BJ (cell line): ENCODE results near the gene SCAPER. TPM values are rescaled to one million over a fixed set of nuclear protein-coding genes. Genes with fewer than 3 reads are reported as not detected.
A peak's percentile ranks its signal among the peaks of the same experiment; 100 is the strongest.

Experiments
- CTCF ChIA-PET: fragments of 350-600 bp; formaldehyde crosslinking; extraction: SDS; loops from one replicate; lab custom pipeline; 2021; ENCODE audit warnings: antibody characterized with exemption, inconsistent platforms; lab: Yijun Ruan, JAX
- POLR2A ChIA-PET: fragments of 300-600 bp; sonication (Branson Sonifier 250); formaldehyde crosslinking; extraction: SDS; loops from one replicate; lab custom pipeline; 2021; ENCODE audit warnings: antibody characterized with exemption; lab: Charles Lee
- DNase-seq: peaks from one replicate; pipeline ENCODE4 v3.0.0-alpha.2; 2011; ENCODE audit warnings: low read depth
- H3K27me3 ChIP-seq: 2 replicates; pipeline ENCODE4 v1.6.0; 2011; ENCODE audit warnings: low read length; ENCODE audit not compliant: control insufficient read depth, insufficient read depth
- H3K36me3 ChIP-seq: 2 replicates; pipeline ENCODE4 v1.5.1; 2011; ENCODE audit warnings: low read length; ENCODE audit not compliant: control insufficient read depth, insufficient read depth
- H3K4me3 ChIP-seq: 2 replicates; pipeline ENCODE4 v1.5.1; 2011; ENCODE audit warnings: low read depth, mild to moderate bottlenecking, control low read depth, low read length
- CTCF ChIP-seq: IDR thresholded peaks from 2 replicates; pipeline ENCODE4 v1.5.1; 2011; ENCODE audit warnings: low read depth, mild to moderate bottlenecking, control low read depth, inconsistent platforms, low read length, moderate library complexity; ENCODE audit not compliant: insufficient read depth
- polyA minus RNA-seq: library from RNA; depleted of rRNA, polyadenylated mRNA; stranded (reverse); fragments of >200 nt; gene quantifications from 2 replicates; pipeline ENCODE4 v1.2.3, GENCODE V29; 2011; rRNA and poly(A)+ RNA removed
- polyA plus RNA-seq: library from polyadenylated mRNA; depleted of rRNA; stranded (reverse); fragments of >200 nt; gene quantifications from 2 replicates; pipeline ENCODE4 v1.2.3, GENCODE V29; 2011; rRNA removed

Gene SCAPER
- 2.3 and 2.6 TPM in 2 replicates for polyA plus RNA-seq
- 4.3 and 7.6 TPM in 2 replicates for polyA minus RNA-seq

GRCh38 chr15:76905013-76905839 is at the start of gene SCAPER:
Gene SCAPER, minus strand, starts transcription at chr15:76905340. Its CDS starts 21,523 bp downstream, at chr15:76883817.
- TF ChIP-seq CTCF = no peak
- POLR2A ChIA-PET = no interaction called here
- peak within 1 kb of the TSS; percentile 94 for H3K4me3 ChIP-seq
- no peaks in the 10 kb centered on the region for H3K36me3 ChIP-seq
- no peaks in the 10 kb centered on the region for H3K27me3 ChIP-seq
- DNase-seq = peak; percentile 49
- CTCF ChIA-PET = interaction anchor here (0.7 to 1.2 kb wide), 3 partner anchors 14 to 696 kb away, joined by 3 read pairs; no protein-coding TSS in a partner anchor

- no peak for DNase-seq
- POLR2A ChIA-PET = interaction anchor here (0.7 kb wide), 1 partner anchor 10 kb away, joined by 5 read pairs; no protein-coding TSS in a partner anchor
Measured at GRCh38 chr15:76954744-76955143, 49.6 kb upstream of the SCAPER start.

GRCh38 chr15:76953913-76954312 is 48.8 kb upstream of the SCAPER start:
- H3K27me3 ChIP-seq = no peaks in the 10 kb centered on the region
- ChIA-PET POLR2A (no interaction called here), CTCF (interaction anchor here (0.6 to 1.3 kb wide), 4 partner anchors 12 to 921 kb away, joined by 3 to 6 read pairs (median 4); no protein-coding TSS in a partner anchor)
- DNase-seq = no peak
- peaks cover 3% of the 10 kb centered on the region; the same call in 1 of the 2 replicates for H3K36me3 ChIP-seq
- TF ChIP-seq CTCF = no peak
- H3K4me3 ChIP-seq = no peak overlapping the region

More at GRCh38 chr15:76954744-76955143, 49.6 kb upstream of the SCAPER start:
- no peak for TF ChIP-seq CTCF
- peaks cover 2% of the 10 kb centered on the region; the same call in 1 of the 2 replicates for H3K36me3 ChIP-seq
- H3K27me3 ChIP-seq = no peaks in the 10 kb centered on the region
- CTCF ChIA-PET = interaction anchor here (0.6 to 1.3 kb wide), 7 partner anchors 9 to 921 kb away, joined by 3 to 6 read pairs (median 3); no protein-coding TSS in a partner anchor
- no peak overlapping the region for H3K4me3 ChIP-seq

GRCh38 chr15:76951220-76951619 is 46.1 kb upstream of the SCAPER start:
- Histone ChIP-seq H3K36me3 (peaks cover 3% of the 10 kb centered on the region), H3K27me3 (no peaks in the 10 kb centered on the region), H3K4me3 (no peak overlapping the region)
- ChIA-PET CTCF (interaction anchor here (1.1 to 1.6 kb wide), 2 partner anchors 9 to 13 kb away, joined by 4 to 5 read pairs; no protein-coding TSS in a partner anchor), POLR2A (no interaction called here)
- no peak for DNase-seq
- TF ChIP-seq CTCF = no peak

- H3K27me3 ChIP-seq = no peaks in the 10 kb centered on the region
- H3K36me3 ChIP-seq = peaks cover 3% of the 10 kb centered on the region
- TF ChIP-seq CTCF = no peak
- H3K4me3 ChIP-seq = no peak overlapping the region
- DNase-seq = no peak
- CTCF ChIA-PET = no interaction called here
- POLR2A ChIA-PET = no interaction called here
Measured at GRCh38 chr15:76947454-76947853, 42.3 kb upstream of the SCAPER start.
